Globus pallidus (tissue), 1 donor: ENCODE results near the gene ZSCAN21.
"Not testable (repeated sequence)": the region's sequence is repeated elsewhere in the genome, so short reads cannot be mapped to it uniquely, and the experiment has no call there.

ENCODE experiments used
- DNase-seq: peaks from one replicate; pipeline ENCODE4 v3.0.0-alpha.2; 2015; ENCODE audit warnings: low spot score

ZSCAN21 gene

DNA sequence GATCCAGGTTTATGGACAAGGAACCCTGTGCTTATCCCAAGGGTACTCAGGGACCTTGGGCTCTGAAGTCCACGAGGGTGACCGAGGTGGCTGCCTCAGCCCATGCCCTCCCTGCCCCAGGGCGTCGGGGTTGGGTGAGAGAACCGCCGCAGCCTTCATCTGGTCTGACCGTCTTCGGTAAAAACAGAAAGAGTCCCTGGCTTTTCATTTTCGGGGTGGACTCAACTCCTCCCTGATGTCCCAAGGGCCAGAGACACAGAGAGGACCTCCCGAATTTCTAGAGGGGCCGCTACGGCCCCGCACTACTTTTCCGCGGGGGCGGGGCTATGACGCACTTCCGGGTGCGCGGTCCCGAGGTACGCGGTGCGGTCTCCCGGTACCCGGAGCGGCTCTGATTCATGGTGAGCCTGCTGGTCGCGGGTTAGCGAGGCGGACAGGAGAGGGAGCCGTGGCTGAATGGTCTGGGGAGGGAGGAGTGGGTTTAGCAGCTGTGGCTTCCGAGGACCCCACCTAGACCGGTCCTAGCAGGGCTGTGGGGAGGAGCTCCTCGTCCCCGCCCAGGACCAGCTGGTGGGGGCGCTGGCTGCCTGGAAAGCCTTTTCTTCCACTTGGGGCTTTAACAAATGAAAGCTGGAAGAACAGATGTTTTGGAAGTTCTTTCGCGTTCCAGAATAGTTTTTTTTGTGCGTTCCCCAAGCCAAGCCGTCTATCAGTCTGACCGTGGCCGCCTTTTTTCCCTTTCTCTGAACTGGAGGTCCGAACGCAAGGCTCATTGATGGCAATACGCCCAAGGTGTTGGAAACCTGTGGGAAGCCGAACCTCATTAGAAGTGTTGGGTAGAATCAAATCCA lies at the start of gene ZSCAN21:
ZSCAN21 (plus strand) TSS at position 334 of the 851 bp plus-strand sequence. CDS start 7,233 bp downstream, outside the sequence.
- DNase-seq = peak; percentile 77

DNA sequence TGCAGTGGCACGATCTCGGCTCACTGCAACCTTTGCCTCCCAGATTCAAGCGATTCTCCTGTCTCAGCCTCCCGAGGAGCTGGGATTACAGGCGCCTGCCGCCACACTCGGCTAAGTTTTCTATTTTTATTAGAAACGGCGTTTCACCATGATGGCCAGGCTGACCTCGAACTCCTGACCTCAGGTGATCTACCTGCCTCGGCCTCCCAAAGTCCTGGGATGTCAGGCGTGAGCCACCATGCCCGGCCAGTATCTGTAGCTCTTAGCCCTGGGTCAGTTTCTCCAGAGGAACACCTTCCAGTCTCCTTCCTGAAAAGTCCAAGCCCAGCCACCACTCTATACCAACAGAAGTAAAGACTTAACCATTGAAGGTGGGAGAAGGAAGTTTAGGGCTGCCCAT lies 49.3 kb upstream of the ZSCAN21 start:
- DNase-seq = no peak

DNA sequence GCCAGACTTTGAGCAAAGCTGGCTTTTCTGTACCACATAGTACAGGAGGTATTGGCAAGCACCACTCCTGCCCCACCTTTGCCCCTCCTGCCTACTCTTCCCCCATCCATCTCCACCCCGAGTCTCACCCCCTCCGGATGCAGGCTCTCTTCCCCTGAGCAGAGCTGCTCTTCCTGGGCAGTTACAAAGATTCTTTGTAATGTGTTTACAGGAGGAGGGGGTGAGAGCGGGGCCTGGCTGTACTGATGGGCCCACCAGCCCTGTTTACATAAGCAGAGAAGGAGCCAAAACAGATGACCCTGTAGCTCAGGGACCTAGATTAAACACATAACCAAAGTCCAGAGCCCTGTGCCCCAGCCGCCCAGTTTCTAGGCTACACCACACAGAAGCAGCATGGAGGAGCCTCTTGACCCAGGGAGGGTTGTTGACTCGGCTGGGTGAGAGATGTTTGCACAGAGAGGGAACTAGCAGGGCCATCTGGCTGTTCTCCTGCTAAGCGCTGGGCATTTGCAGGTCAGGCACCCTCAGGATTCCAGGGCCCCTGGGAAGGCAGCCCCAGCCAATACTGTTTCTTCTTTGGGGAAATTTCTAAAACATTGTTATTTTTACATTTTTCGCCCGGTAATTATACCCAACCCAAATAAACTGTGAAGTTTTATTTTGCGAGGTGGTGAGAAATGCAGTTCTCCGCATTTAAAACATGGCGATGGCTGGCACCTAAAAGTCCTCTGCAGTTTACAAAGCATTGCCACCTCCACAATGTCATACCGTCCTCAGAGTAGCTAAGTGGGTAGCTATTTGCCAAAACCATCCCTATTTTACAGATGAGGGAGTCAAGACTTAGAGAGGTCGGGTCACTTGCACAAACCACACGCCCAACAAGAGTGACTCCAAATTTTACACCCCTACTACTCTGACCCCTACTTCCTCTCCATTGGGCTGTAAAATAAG lies 45.6 kb upstream of the ZSCAN21 start:
- peak; percentile 89 for DNase-seq

DNA sequence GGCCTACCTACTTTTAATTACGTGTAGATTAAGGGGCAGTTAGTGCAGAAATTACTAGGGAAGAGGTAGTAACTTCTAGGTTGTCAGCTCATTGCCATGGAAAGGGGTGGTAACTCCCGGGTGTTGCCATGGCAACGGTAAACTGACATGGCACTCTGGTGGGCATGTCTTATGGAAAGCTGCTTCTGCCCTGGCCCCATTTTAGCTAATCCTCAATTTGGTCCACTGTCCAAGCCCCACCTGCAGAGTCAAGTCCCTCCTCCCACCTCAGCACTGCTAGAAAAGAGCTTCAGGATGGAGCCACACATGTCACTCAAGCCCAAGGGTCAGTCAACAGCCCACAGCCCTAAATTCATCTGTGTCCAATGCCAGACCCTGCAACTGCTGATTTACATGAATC lies 41.7 kb upstream of the ZSCAN21 start:
- no peak for DNase-seq

DNA sequence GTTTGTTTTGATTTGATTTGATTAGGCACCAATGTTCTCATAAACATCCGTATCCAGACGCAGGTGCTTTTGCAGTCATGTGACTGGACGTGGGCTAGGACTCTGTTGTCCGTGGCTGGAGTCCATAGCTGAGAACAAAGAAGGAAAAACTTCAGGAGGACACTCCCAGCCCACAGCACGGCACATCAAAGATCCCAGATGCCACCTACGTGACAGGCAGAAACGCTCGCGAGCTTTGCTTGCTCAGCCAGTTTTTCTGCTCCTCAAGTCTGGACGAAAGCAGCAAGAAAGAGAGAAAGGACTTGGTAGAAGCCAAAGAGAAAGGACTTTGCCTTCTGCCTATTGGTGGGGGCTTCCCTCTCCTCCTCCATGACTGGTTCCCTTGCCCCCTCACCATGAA lies 41.0 kb upstream of the ZSCAN21 start:
- no peak for DNase-seq

DNA sequence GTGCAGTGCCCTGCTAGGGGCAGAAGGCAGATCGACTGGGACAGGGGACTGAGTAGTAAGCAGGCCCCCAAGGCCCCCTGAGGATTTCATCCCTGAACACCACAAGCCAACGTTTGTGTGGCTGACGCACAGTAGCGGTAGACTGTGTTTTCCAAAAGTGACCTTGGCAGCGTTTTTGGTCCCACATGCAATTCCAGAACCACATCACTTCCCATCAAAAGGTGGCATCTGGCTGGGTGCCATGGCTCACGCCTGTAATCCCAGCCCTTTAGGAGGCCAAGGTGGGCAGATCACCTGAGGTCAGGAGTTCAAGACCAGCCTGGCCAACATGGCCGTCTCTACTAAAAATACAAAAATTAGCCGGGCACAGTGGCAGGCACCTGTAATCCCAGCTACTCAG lies 39.6 kb upstream of the ZSCAN21 start:
- DNase-seq = not testable (repeated sequence)

DNA sequence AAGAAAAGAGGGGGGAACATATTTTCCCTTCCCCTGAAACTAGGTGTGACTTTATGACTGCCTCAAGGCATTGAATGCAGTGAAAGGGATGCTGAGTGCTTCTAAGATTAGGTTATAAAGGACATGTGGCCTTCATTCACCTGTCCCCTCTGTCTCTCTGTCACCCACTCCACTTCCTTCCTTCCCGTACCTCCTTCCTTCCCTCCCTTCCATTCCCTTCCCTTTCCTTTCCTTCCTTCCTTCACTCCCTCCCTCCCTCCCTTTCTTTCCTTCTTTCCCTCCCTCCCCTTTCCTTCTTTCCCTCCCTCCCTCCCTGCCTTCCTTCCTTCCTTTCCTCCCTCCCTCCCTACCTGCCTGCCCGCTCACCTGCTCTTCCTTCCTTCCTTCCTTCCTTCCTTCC lies 38.7 kb upstream of the ZSCAN21 start:
- DNase-seq = no peak

DNA sequence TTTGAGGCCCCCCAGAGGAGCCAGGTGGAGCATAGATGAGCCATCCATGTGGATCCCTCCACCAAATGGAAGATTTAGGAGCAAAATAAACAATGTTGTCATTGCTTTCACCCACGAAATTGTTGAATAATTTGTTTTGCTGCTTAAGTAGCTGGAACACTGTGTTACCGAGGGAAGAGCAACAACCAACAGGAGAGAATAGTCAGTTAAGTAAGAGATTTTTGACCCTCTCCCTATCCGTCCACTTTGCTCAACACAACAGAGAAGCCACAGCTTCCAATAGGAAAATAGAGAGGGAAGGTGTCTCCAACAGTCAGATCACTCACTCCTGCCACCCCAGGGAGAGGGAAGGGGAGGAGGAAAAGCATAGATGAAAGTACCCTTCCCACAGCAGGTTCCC lies 38.1 kb upstream of the ZSCAN21 start:
- DNase-seq = no peak

DNA sequence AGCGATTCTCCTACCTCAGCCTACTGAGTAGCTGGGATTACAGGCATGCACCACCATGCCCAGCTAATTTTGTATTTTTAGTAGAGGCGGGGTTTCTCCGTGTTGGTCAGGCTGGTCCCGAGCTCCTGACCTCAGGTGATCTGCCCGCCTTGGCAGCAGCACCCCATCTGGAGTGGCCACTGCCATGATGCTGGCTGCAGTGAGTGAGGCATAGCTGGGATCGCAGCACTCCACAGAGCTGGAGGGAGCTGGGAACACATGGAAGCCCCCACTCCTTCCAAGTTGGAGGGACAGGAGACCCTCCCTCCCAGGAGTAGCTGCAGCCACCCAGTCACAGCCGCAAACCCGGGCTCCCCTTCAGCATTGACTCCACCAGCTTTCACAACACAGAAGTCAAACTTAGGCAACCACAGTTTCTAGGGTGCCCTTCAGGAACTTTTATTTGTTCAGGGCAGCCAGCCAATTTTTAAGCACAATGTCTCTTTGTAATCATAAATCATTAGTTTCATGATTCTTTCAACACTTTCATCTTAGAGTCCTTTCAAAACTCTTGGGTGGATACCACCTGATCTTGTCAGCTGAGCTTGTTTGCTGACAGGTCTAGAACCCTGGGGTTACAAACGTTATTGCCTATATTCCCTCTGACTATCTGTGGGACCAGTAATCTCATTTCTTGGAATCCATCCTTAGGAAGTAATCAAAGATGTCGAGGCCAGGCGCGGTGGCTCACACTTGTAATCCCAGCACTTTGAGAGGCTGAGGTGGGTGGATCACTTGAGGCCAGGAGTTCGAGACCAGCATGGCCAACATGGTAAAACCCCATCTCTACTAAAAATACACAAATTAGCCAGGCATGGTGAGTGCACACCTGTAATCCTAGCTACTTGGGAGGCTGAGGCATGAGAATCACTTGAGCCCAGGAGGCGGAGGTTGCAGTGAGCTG lies 36.9 kb upstream of the ZSCAN21 start:
- DNase-seq = not testable (repeated sequence)

DNA sequence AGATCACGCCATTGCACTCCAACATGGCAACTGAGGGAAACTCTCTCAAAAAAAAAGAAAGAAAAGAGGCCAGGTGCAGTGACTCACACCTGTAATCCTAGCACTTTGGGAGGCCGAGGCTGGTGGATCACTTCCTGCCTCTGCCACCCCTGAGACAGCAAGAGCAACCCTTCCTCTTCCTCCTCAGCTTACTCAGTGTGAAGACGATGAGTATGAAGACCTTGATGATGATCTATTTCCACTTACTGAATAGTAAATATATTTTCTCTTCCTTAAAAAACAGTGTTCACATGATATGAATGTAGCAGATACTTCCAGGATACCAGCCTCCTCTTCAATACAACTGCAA lies 36.3 kb upstream of the ZSCAN21 start:
- DNase-seq = no peak

DNA sequence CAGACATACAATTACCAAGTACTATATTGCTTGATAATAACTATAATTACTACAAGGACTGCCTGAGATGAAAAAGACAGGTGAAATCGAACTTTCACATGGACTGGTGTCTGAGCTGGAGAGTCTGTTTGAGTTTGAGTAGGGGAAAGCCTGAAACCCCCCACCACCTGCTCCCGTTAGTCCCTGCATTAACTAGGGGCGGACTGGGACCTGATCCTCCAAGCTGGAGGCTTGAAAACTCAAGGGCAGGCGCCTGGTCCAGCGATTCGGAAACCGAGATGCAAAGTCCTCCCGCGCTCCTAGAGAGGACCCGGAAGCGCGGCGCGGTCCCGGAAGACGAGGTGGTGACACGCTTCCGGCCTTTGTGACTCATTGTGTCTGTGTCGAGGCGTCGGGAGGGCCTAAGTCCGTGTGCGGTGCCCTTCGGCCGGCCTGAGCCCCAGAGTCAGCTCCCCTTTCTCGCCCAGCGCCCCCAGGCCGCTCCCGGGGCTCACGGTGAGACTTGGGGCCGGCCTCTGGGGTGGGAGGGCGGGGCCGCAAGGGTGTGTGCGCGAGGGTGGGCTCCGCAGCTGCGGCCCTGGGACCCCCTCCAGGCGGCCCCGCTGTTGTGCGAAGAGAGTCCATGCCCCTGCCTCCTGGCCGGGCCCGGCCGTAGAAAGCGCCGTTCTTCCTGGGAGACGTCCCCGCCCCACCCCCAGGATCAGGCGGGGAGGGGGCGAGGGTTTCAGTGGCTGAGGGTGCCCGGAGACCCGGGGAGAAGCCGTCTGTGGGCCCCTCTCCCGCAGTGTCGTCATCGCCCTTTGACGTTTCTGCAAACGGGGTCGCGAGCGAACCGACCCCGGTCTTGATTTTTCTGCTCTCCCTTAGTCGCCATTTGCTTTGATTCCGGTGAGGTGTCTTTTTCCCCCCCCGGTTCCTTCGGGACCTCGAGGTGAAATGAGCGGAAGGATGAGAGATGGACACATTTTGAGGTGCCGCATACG lies 34.1 kb upstream of the ZSCAN21 start, which contains the start of gene ZKSCAN1:
ZKSCAN1 (plus strand) TSS at position 365 of the 983 bp plus-strand sequence. CDS start 7,911 bp downstream, outside the sequence.
- peak; percentile 92 for DNase-seq

DNA sequence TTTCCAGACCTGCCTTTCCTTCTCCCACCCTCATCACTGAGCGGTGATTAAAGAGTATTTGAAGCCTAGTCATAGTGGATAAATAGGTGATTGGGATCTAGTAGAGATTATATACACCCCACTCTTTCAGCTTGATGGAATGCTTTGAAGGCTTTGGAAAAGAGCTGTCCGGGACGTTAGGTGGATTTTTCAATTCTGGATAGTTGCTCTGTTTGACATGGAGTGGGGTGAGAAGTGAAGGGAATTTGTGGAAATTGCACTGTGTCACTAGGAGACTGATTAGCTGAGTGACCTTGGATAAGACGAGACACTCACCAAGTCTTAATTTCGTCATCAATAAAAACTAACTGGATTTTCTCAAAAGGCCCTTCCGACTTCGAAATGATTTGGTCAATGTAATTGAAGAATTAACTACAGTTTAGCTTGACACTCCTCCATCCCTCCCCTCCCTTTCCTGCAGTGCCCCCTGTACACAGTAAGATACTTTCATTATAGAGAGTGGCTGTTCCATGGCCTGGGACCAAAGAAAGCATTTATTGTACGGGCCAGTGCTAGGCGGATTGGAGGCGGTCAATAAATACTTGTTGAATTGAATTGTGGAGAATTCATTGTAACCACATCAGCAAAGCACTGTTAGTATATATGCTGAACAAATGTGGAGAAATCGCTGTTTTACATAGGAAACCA lies 33.2 kb upstream of the ZSCAN21 start:
- peak; percentile 97 for DNase-seq

DNA sequence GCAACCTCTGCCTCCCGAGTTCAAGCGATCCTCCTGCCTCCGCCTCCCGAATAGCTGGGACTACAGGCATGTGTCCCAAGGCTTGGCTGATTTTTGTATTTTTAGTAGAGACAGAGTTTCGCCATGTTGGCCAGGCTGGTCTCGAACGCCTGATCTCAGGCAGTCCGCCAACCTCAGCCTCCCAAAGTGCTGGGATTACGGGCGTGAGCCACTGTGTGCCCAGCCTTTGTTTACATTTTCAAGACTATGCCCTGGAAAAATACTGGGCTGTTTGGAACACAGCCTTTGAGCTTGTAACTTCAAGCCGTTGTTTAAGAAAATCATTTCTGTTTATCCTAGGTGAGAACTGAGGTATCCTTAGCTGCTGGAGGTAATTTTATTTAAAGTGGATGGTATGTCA lies 32.3 kb upstream of the ZSCAN21 start:
- DNase-seq = no peak

DNA sequence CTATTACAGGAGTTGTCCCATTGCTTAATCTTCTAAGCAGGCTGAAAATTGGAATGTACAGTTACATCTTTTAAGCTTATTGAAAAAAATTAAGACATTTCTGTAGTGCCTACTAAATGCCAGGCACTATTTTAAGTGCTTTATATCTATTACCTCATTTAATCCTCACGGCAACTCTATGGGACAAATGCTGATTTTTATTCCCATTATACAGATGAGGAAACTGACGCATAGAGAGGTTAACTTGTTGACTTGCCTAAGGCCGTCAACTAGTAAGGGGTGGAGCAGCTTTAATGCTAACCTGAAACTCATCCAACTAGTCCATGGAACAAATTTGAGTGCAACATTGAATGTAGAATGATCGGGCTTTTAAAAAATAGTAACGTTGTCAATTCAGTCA lies 31.7 kb upstream of the ZSCAN21 start:
- DNase-seq = no peak

DNA sequence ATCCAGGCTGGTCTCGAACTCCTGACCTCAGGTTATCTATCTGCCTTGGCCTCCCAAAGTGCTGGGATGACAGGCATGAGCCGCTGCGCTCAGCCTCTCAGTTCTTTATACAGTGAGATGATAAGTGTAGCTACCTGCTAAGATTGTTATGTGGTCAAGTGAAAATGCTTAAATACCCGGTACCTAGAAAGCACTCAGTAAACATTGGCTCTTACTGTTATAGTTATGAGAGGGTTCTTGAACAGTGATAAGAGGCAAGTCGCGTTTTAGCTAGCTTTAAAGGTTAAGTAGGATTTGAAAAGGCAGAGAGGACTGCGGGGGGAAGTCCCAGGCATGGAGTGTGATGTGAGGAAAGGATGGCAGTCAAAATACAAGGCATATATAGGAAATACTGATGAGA lies 29.7 kb upstream of the ZSCAN21 start:
- no peak for DNase-seq

DNA sequence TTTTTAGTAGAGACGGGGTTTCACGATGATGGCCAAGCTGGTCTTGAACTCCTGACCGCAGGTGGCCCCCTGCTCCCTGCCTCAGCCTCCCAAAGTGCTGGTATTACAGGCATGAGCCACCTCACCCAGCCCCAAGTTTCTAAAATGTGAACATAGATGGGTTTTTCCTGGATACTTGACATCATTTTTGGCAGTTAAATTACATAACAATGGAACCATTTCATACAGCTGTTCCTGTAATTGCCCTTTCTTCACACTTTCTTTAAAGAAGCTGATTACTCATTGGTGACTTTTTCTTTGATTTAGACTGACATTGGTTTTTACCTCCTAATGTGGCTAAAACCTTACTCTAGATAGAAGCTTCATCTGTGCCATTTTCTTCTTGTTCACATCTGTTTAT lies 28.3 kb upstream of the ZSCAN21 start:
- DNase-seq = no peak

DNA sequence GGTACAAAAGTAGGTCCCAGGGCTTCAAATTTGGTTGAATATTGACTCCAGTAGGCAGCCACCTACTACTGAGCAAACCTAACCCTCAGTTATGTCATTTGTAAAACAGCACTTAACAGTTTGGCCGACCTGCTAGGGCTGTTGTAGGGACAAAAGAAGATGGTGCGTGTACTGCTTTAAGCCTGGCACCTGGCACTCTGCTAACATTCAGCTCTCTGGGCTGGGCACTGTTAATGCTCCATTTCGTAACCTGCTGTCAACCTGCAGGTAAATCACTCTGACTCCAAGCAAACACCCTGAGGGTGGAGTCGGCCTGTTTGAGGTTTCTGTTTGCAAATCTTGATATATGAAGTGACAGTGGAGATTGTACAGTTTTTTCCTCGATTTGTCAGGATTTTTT lies 27.0 kb upstream of the ZSCAN21 start:
- no peak for DNase-seq

DNA sequence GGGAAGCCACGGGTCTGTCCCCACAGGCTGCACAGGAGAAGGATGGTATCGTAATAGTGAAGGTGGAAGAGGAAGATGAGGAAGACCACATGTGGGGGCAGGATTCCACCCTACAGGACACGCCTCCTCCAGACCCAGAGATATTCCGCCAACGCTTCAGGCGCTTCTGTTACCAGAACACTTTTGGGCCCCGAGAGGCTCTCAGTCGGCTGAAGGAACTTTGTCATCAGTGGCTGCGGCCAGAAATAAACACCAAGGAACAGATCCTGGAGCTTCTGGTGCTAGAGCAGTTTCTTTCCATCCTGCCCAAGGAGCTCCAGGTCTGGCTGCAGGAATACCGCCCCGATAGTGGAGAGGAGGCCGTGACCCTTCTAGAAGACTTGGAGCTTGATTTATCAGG lies 26.0 kb upstream of the ZSCAN21 start:
- DNase-seq = no peak

DNA sequence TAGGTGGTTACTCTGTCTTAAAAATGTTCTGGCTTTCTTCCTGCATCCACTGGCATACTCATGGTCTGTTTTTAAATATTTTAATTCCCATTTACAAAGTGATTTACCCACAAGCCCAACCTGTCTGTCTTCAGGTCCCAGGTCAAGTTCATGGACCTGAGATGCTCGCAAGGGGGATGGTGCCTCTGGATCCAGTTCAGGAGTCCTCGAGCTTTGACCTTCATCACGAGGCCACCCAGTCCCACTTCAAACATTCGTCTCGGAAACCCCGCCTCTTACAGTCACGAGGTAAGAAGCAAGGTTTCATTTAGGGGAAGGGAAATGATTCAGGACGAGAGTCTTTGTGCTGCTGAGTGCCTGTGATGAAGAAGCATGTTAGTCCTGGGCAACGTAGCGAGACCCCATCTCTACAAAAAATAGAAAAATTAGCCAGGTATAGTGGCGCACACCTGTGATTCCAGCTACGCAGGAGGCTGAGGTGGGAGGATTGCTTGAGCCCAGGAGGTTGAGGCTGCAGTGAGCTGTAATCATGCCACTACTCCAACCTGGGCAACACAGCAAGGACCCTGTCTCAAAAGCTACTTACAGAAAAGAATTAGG lies 25.5 kb upstream of the ZSCAN21 start:
- no peak for DNase-seq
